Osteocyte (in vitro differentiated cells): ENCODE measurements around the gene SGF29. TPM values are rescaled to one million over a fixed set of nuclear protein-coding genes. Genes with fewer than 3 reads are reported as not detected.
A peak's percentile ranks its signal among the peaks of the same experiment; 100 is the strongest.

Experiments
- DNase-seq: peaks from one replicate; pipeline ENCODE4 v3.0.0; 2021; ENCODE audit warnings: mixed read lengths; ENCODE audit not compliant: unreplicated experiment; ENCODE audit errors: extremely low spot score
- H3K27ac Mint-ChIP-seq: one replicate; pipeline ENCODE4 v1.8.0; 2021; ENCODE audit warnings: mild to moderate bottlenecking, mixed read lengths; ENCODE audit not compliant: unreplicated experiment
- H3K27me3 Mint-ChIP-seq: one replicate; pipeline ENCODE4 v1.8.0; 2021; ENCODE audit warnings: mixed read lengths; ENCODE audit not compliant: unreplicated experiment
- H3K36me3 Mint-ChIP-seq: one replicate; pipeline ENCODE4 v1.8.0; 2021; ENCODE audit warnings: mixed read lengths; ENCODE audit not compliant: unreplicated experiment
- H3K4me1 Mint-ChIP-seq: one replicate; pipeline ENCODE4 v1.8.0; 2021; ENCODE audit warnings: mixed read lengths; ENCODE audit not compliant: unreplicated experiment
- H3K4me3 Mint-ChIP-seq: one replicate; pipeline ENCODE4 v1.8.0; 2021; ENCODE audit warnings: mild to moderate bottlenecking, moderate library complexity, mixed read lengths; ENCODE audit not compliant: unreplicated experiment
- H3K9me3 Mint-ChIP-seq: one replicate; pipeline ENCODE4 v1.8.0; 2021; ENCODE audit warnings: mixed read lengths; ENCODE audit not compliant: unreplicated experiment
- CTCF ChIP-seq: fragments of 200-600 bp; sonication (generic); IDR thresholded peaks from 2 replicates; pipeline ENCODE4 v1.5.0; 2021; ENCODE audit warnings: antibody characterized with exemption, mild to moderate bottlenecking, moderate library complexity
- total RNA-seq: library from RNA; stranded (reverse); gene quantifications from 2 replicates; pipeline ENCODE4 v1.2.1, GENCODE V29; 2021

The SGF29 gene
- total RNA-seq, 1 donor from 2014 or later = 29.7 TPM

GRCh38 chr16:28586466-28586865 is 32.7 kb downstream of the SGF29 start:
- H3K9me3 Mint-ChIP-seq = no peaks in the 10 kb centered on the region
- peaks cover 22% of the 10 kb centered on the region for H3K4me1 Mint-ChIP-seq
- no peak for DNase-seq
- H3K27me3 Mint-ChIP-seq = no peaks in the 10 kb centered on the region
- no peak for TF ChIP-seq CTCF
- H3K4me3 Mint-ChIP-seq = no peak overlapping the region
- H3K27ac Mint-ChIP-seq = peak overlapping the region; percentile 64
- peaks cover 29% of the 10 kb centered on the region for H3K36me3 Mint-ChIP-seq

- H3K27me3 Mint-ChIP-seq = no peaks in the 10 kb centered on the region
- H3K4me3 Mint-ChIP-seq = no peak overlapping the region
- peak overlapping the region; percentile 80 for H3K27ac Mint-ChIP-seq
- DNase-seq = no peak
- peaks cover 27% of the 10 kb centered on the region for H3K36me3 Mint-ChIP-seq
- peaks cover 22% of the 10 kb centered on the region for H3K4me1 Mint-ChIP-seq
- no peaks in the 10 kb centered on the region for H3K9me3 Mint-ChIP-seq
- TF ChIP-seq CTCF = no peak
Observed at GRCh38 chr16:28587386-28587785, 33.7 kb downstream of the SGF29 start.

- H3K27ac Mint-ChIP-seq = no peak overlapping the region
- peaks cover 22% of the 10 kb centered on the region for H3K4me1 Mint-ChIP-seq
- H3K9me3 Mint-ChIP-seq = no peaks in the 10 kb centered on the region
- no peak for TF ChIP-seq CTCF
- no peak for DNase-seq
- H3K36me3 Mint-ChIP-seq = peaks cover 25% of the 10 kb centered on the region
- H3K4me3 Mint-ChIP-seq = no peak overlapping the region
- H3K27me3 Mint-ChIP-seq = no peaks in the 10 kb centered on the region
Observed at GRCh38 chr16:28589069-28589468, 35.3 kb downstream of the SGF29 start.

GRCh38 chr16:28589930-28590329 is 36.2 kb downstream of the SGF29 start:
- no peak for DNase-seq
- no peaks in the 10 kb centered on the region for H3K9me3 Mint-ChIP-seq
- no peak for TF ChIP-seq CTCF
- peaks cover 22% of the 10 kb centered on the region for H3K36me3 Mint-ChIP-seq
- no peaks in the 10 kb centered on the region for H3K27me3 Mint-ChIP-seq
- H3K27ac Mint-ChIP-seq = no peak overlapping the region
- H3K4me3 Mint-ChIP-seq = no peak overlapping the region
- peaks cover 22% of the 10 kb centered on the region for H3K4me1 Mint-ChIP-seq

- Mint-ChIP-seq H3K4me1 (peaks cover 21% of the 10 kb centered on the region), H3K27me3 (no peaks in the 10 kb centered on the region), H3K9me3 (no peaks in the 10 kb centered on the region)
Observed at GRCh38 chr16:28590384-28591340, 36.9 kb downstream of the SGF29 start.

More at GRCh38 chr16:28590384-28591340, 36.9 kb downstream of the SGF29 start:
- TF ChIP-seq CTCF = no peak
- no peak for DNase-seq
- H3K27ac Mint-ChIP-seq = no peak overlapping the region
- peaks cover 18% of the 10 kb centered on the region for H3K36me3 Mint-ChIP-seq
- no peak overlapping the region for H3K4me3 Mint-ChIP-seq
